Measurements from ENCODE around the gene MYRF.

MYRF gene

GRCh38 chr11:61778920-61779650 is 26.6 kb downstream of the MYRF start:
- DNase-seq, result no peak

- no peak for DNase-seq
Measured at GRCh38 chr11:61779666-61780525, 27.5 kb downstream of the MYRF start.

- DNase-seq, result no peak
Measured at GRCh38 chr11:61780581-61781162, 28.2 kb downstream of the MYRF start.

GRCh38 chr11:61781585-61781984 is 29.1 kb downstream of the MYRF start:
- no peak for DNase-seq

DNA sequence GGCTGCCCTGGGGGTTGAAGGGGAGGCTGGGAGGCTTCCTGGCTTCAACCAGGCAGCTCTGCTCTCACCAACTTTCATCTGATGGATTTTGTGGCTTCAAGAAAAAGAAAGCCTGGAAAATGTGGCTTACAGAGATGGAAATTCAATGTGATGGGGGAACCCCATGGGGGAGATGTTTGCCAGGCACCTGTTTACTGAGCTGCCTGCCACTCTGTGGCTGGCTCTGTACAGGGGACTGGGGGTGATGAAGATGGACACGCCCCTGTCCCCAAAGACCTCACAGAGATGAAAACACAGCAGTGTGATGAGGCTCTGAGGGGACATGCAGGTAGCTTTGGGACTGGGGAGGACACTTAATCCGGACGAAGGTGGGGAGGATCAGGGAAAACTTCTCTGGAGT is 29.9 kb downstream of the MYRF start:
- no peak for DNase-seq

DNA sequence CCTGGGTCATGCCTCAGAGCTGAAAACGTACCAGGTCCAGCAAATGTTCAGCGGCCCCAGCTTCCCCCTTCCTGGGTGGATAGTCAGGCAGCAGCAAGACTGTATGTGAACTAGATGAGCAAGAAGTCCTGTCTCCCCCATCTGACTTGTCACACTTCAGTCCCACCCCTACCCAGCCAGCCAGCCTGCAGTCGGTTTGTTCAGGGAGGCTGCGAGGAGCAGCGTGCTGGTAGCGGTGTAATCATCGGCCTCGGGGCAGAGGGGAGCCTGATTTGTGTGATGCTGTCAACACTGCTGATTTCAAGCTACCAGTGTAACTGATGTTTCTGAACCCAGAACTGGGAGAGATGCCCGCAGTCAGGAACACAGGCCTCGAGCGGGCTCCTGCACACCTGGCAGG is 30.4 kb downstream of the MYRF start:
- no peak for DNase-seq

DNA sequence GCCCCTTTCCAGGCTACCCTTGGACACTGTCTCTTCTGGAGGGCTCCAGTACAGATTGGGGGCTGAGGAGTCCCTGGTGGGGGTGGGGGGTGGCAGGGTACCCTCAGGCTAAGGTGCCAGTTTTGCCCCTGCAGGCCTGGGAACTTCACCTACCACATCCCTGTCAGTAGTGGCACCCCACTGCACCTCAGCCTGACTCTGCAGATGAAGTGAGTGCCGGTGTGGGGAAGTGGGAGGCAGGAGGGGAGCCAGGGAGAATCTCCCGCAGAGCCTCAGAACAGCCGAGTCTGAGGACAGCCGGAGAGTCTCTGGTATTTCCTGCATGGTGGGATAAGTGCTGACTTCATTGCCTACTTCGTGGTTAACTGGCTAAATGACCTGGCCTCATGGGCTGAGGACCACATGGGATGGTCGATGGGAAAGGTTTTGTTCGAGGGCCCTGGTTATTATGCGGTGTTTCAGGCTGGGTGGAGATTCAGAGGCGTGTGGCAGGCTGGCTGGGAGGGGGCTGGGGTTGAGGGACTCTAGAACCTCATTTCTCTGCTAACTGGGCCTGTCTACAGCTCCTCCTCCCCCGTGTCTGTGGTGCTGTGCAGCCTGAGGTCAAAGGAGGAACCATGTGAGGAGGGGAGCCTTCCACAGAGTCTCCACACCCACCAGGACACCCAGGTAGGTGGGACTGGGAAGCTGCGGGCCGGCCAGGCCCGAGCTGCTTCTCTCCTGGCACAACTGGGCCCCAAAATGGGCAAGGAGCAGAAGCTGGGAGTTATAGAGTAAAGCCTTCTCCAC is 31.5 kb downstream of the MYRF start:
- peak; percentile 40 for DNase-seq

GRCh38 chr11:61784506-61784805 is 32.0 kb downstream of the MYRF start:
- DNase-seq, result no peak

GRCh38 chr11:61785837-61786402 is 33.5 kb downstream of the MYRF start:
- no peak for DNase-seq

GRCh38 chr11:61787928-61788491 is 35.6 kb downstream of the MYRF start:
- peak; percentile 56 for DNase-seq

DNA sequence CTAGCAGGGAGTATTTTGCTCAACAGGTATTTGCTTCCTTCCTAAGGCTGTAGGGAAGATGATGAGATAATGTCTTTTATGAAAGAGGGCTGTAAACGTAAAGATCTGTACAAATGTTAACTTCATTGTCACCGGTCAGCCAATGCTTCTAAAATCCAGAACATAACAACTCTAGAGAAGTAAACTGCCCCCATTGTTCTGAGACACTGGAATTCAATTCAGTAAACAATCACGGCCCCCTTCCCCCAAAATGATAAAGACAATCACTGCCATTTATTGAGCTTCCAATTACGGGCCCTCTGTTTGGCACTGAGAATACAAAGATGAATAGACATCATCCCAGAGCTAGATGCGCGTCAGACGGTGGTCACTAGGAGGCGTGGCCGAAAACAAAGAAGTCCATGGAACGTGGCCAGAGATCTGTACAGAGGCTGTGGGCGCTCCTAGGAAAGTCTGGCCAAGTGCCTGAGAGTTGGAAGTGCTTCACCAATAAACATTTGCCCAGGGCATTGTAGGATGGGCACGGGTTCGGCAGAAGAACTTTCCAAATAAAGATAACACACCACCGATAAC is 39.4 kb downstream of the MYRF start:
- DNase-seq, result peak; percentile 87

GRCh38 chr11:61792310-61793082 is 40.1 kb downstream of the MYRF start, which contains the start of the genes FEN1 and TMEM258:
Gene FEN1 (plus strand): TSS chr11:61792911. CDS start chr11:61795362, 2,451 bp downstream.
Gene TMEM258 (minus strand): TSS chr11:61792599. CDS start chr11:61792558, 41 bp downstream.
- DNase-seq, result peak; percentile 93

DNA sequence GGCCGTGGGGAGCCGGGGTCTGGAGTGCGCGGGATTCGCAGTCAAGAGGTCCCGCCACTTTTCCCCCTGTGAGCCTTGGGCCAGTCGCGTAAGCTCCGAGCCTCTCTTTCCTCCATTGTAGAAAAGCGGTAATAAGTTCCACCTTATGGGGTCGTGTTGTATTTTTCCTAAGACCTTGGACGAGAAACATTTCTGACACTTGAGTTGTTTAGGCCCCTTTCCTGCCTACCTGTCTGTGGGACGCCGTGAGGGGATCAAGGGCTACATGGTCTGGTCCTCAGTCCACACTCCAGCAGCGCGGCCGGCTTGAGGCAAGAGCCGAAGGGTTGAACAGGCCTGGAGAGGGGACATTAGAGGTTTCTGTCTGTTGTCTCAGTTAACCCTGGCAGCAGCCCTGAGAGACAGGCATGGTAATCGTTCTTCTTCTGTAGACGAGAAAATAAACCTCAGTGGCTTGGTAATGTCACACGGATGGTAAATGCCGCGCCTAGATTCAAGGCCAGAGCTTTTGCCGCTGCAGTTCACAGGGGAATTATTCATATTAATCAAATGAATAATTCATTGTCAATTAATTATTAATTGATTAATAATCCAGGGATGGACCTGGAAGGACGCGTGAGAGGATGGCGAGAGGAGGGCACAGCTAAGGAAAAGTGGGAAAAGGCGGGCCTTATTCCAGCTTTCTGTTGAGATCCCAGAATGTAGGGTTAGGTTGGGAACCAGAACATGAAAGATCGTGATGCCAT is 40.8 kb downstream of the MYRF start:
- no peak for DNase-seq

GRCh38 chr11:61793829-61794204 is 41.4 kb downstream of the MYRF start:
- DNase-seq, result no peak

DNA sequence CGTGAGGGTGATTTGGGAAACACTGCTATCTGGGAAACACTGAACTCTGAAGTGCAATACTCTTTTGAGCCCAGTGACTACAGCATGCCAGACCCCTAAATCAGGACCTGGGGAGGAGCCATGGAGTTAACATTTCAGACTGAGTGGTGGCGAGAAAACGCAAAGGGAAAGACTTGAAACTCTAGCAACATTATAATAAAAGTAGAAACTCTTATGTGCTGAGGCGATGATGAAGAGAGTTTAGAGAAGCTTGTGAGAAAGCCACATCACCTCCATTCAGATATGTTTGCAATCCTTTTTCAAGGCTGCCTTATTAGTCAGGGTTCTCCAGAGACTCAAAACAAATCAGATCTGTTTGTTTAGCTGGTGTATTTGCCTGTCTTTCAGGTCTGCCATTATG is 42.1 kb downstream of the MYRF start:
- no peak for DNase-seq

DNA sequence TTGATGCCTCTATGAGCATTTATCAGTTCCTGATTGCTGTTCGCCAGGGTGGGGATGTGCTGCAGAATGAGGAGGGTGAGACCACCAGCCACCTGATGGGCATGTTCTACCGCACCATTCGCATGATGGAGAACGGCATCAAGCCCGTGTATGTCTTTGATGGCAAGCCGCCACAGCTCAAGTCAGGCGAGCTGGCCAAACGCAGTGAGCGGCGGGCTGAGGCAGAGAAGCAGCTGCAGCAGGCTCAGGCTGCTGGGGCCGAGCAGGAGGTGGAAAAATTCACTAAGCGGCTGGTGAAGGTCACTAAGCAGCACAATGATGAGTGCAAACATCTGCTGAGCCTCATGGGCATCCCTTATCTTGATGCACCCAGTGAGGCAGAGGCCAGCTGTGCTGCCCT is 43.0 kb downstream of the MYRF start:
- DNase-seq, result no peak

- DNase-seq, result no peak
Measured at GRCh38 chr11:61795876-61796526, 43.6 kb downstream of the MYRF start.

- DNase-seq, result peak; percentile 77
Measured at GRCh38 chr11:61797263-61797944, 45.0 kb downstream of the MYRF start.

GRCh38 chr11:61799665-61800284 is 47.3 kb downstream of the MYRF start:
- no peak for DNase-seq
